Astrocyte of the cerebellum (primary cell): ENCODE measurements around the gene RNASE9.

Experiments
- DNase-seq: peaks from one replicate; pipeline ENCODE4 v3.0.0-alpha.2; 2011; ENCODE audit warnings: low read depth
- H3K4me3 ChIP-seq: 2 replicates; pipeline ENCODE4 v1.5.1; 2011; ENCODE audit warnings: mild to moderate bottlenecking, low read depth, low read length, moderate library complexity
- CTCF ChIP-seq: IDR thresholded peaks from 2 replicates; pipeline ENCODE4 v1.5.1; 2012; ENCODE audit warnings: low read length, low read depth, moderate library complexity, mild to moderate bottlenecking; ENCODE audit errors: missing control alignments
- in situ Hi-C: cut with HindIII; loops from 2 replicates; pipeline ENCODE4 v1.10.0; 2017; ENCODE audit warnings: low sequenced_read_pairs

Gene RNASE9

GRCh38 chr14:20550926-20551325 lies 9.9 kb downstream of the RNASE9 start:
- no peak for DNase-seq
- in situ Hi-C loops: no loop called here

GRCh38 chr14:20548414-20549158 lies 12.3 kb downstream of the RNASE9 start:
- TF ChIP-seq CTCF: no peak
- in situ Hi-C loops: loop anchor here (10.0 kb wide), 1 partner anchor 74 kb away; no protein-coding TSS in a partner anchor

More at GRCh38 chr14:20550926-20551325, 9.9 kb downstream of the RNASE9 start:
- no peak for TF ChIP-seq CTCF
- no peak overlapping the region for H3K4me3 ChIP-seq

GRCh38 chr14:20546877-20547276 lies 14.0 kb downstream of the RNASE9 start:
- in situ Hi-C loops: loop anchor here (10.0 kb wide), 1 partner anchor 72 kb away; no protein-coding TSS in a partner anchor
- no peak overlapping the region for H3K4me3 ChIP-seq
- no peak for DNase-seq
- no peak for TF ChIP-seq CTCF

More at GRCh38 chr14:20548414-20549158, 12.3 kb downstream of the RNASE9 start:
- H3K4me3 ChIP-seq: no peak overlapping the region
- DNase-seq: no peak

- DNase-seq: no peak
- in situ Hi-C loops: loop anchor here (10.0 kb wide), 1 partner anchor 65 kb away; no protein-coding TSS in a partner anchor
- no peak overlapping the region for H3K4me3 ChIP-seq
- TF ChIP-seq CTCF: no peak
These were observed 20.9 kb downstream of the RNASE9 start for GRCh38 chr14:20539906-20540305.

GRCh38 chr14:20530771-20531571 lies 29.9 kb downstream of the RNASE9 start:
- DNase-seq: peak; percentile 41
- peak; percentile 71 for TF ChIP-seq CTCF
- in situ Hi-C loops: no loop called here
- H3K4me3 ChIP-seq: no peak overlapping the region

GRCh38 chr14:20529806-20530205 lies 31.0 kb downstream of the RNASE9 start:
- no peak for TF ChIP-seq CTCF
- no peak overlapping the region for H3K4me3 ChIP-seq
- no peak for DNase-seq
- in situ Hi-C loops: no loop called here
